Transverse colon (tissue), 4 donors: ENCODE data around the gene UQCRH.

Experiments
- POLR2AphosphoS5 ChIP-seq, 3 donors: sonication (generic); formaldehyde crosslinking; IDR thresholded peaks; one replicate each; pipeline ENCODE4 v1.6.1; 2016; ENCODE audit warnings: antibody characterized with exemption in 3 of 3
- TF ChIP-seq, protein P1 (sequence below), 5 experiments: fragments of 200-600 bp in 3 of 5; fragments of 450-650 bp in 2 of 5; sonication (generic) in 3 of 5; IDR thresholded peaks; 1 replicate in 2 of 5; 2 replicates in 3 of 5; pipeline ENCODE4 v1.5.1; 2016 to 2017; ENCODE audit warnings: antibody characterized with exemption in 5 of 5, inconsistent platforms in 3 of 5, mild to moderate bottlenecking in 2 of 5, moderate library complexity in 1 of 5

DNA sequence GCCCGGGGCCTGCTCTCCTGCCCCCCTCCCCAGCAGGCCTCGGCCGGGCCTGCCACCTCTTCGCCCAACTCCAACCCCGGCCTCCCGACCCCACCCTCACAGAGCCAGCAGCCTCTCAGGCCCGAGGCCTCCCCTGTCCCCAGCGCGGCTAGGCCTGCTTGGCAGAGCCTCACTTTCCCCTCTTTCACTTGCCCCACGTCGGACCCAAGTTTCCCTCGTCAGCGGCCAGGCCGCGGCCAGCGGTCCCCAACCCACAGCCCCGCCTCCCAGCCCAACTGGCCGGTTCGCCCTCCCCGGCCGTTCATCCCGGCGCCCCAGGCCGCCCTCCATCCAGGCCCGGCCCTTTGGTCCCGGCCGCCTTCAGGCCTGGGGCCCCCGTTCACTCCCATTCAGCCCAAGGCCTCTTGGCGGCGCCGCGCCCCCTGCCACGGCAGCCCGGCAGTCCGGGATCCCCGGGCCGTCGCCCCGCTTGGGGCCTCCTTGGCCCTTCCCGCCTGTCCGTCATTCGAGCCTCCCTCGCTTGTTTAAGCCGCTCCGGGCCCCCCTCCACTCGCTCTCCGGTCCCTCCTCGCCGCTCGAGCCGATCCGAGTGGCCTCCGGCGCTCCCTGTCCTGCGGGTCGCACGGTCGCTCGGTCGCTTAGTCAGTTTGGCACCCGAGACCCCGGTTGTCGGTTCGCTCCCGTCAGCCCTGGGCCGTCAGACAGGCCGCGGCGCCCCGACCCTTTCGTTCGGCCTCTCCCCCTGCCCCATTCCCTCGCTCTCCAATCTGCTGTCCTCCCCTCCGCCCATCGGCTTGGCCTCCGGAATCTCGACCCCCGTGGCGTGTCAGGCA, 1.5 kb upstream of the UQCRH start:
- TF ChIP-seq, protein P1, sequence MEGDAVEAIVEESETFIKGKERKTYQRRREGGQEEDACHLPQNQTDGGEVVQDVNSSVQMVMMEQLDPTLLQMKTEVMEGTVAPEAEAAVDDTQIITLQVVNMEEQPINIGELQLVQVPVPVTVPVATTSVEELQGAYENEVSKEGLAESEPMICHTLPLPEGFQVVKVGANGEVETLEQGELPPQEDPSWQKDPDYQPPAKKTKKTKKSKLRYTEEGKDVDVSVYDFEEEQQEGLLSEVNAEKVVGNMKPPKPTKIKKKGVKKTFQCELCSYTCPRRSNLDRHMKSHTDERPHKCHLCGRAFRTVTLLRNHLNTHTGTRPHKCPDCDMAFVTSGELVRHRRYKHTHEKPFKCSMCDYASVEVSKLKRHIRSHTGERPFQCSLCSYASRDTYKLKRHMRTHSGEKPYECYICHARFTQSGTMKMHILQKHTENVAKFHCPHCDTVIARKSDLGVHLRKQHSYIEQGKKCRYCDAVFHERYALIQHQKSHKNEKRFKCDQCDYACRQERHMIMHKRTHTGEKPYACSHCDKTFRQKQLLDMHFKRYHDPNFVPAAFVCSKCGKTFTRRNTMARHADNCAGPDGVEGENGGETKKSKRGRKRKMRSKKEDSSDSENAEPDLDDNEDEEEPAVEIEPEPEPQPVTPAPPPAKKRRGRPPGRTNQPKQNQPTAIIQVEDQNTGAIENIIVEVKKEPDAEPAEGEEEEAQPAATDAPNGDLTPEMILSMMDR (IDR thresholded peaks at IDR 0.05), result peak in 2 of 5 experiments; percentile 30 to 36
- TF ChIP-seq POLR2AphosphoS5 (IDR thresholded peaks at IDR 0.05), result peak in 1 of 3 donors; percentile 11
